Muscle of leg (tissue), 11 donors: ENCODE data around the gene RIPOR2. TPM values are rescaled to one million over a fixed set of nuclear protein-coding genes. Genes with fewer than 3 reads are reported as not detected.
"Not testable (repeated sequence)": the region's sequence is repeated elsewhere in the genome, so short reads cannot be mapped to it uniquely, and the experiment has no call there.

Experiments
- DNase-seq: peaks from one replicate; pipeline ENCODE4 v3.0.0; 2013
- H3K27ac ChIP-seq: one replicate; pipeline ENCODE4 v1.5.1; 2013; ENCODE audit warnings: mild to moderate bottlenecking, low read length, control low read depth
- H3K27me3 ChIP-seq: one replicate; pipeline ENCODE4 v1.6.1; 2013; ENCODE audit warnings: low read length; ENCODE audit not compliant: control insufficient read depth, insufficient read depth
- H3K36me3 ChIP-seq: one replicate; pipeline ENCODE4 v1.6.1; 2013; ENCODE audit warnings: low read length; ENCODE audit not compliant: control insufficient read depth, insufficient read depth
- H3K4me1 ChIP-seq: one replicate; pipeline ENCODE4 v1.6.1; 2013; ENCODE audit warnings: low read length; ENCODE audit not compliant: control insufficient read depth, insufficient read depth
- H3K4me3 ChIP-seq: one replicate; pipeline ENCODE4 v1.5.1; 2013; ENCODE audit warnings: low read length, control low read depth
- H3K9me3 ChIP-seq: replicated peaks from 2 replicates; pipeline ENCODE4 v1.6.1; 2013; ENCODE audit warnings: low read depth, low read length; ENCODE audit not compliant: control insufficient read depth
- WGBS: methylation state at CpG from one replicate; pipeline ENCODE4 v1.1.5; 2013; ENCODE audit warnings: missing lambda C conversion rate; ENCODE audit not compliant: insufficient coverage; 5-methylcytosine and 5-hydroxymethylcytosine counted together
- polyA plus RNA-seq, 8 donors: library from polyadenylated mRNA; unstranded; fragments of 120-200 nt; gene quantifications; one replicate each; pipeline versions ENCODE4 v1.2.1 to v1.2.3, GENCODE V29; 2013; ENCODE audit warnings: inconsistent platforms in 1 of 8, low replicate concordance in 1 of 8; ENCODE audit not compliant: insufficient read length in 8 of 8, insufficient read depth in 1 of 8
- total RNA-seq: library from RNA; stranded (reverse); fragments of 120-200 nt; gene quantifications from one replicate; pipeline ENCODE4 v1.2.4, GENCODE V29; 2013

Gene RIPOR2
- total and polyA plus RNA-seq, 9 donors: 17.5 to 32.0 (median 25.6) TPM

DNA sequence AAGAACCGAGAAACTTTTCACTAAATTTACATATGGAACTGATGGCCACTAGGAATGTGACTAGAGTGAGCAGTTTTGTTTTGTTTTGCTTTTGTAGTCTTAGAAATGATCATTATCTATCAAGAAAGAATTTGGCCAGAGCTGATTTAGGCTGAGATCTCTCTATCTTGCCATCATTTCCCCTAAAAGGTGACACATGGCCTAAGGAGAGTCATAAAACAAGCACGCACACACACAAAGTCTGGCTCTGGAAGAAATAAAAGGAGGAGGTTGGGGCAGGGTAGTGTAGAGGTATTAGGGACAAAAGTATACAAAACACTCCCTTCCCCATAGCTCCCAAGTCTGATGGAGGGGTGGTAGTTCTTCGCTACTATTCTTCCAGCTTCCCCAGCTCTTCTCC lies 56.4 kb downstream of the RIPOR2 start:
- H3K36me3 ChIP-seq: peaks cover under 1% of the 10 kb centered on the region
- no peak overlapping the region for H3K27ac ChIP-seq
- no CpG with 5 or more reads among the region's 3 CpGs for WGBS

DNA sequence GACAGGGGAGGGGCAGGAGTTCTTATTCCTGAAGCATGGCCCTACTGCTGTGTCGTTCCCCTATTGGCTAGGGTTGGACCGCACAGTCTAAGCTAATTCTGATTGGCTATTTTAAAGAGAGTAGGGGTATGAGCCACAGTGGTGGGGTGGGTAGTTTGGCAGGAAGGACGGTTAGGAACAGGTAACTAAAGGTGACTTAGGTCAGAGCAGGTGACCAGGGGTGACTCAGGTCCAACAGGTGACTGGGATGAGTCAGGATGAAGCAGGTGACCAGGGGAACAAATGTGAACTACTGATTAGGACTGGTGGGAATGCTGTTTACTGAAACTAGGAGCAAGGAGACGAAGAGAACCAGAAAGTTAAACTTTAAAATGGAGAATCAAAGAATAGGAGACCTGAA lies 58.0 kb downstream of the RIPOR2 start:
- not testable (repeated sequence) for H3K27me3 ChIP-seq, H3K4me1 ChIP-seq, H3K4me3 ChIP-seq, DNase-seq, H3K9me3 ChIP-seq, H3K27ac ChIP-seq
- H3K36me3 ChIP-seq: peaks cover 15% of the 10 kb centered on the region
- WGBS: 82% methylated on average over 3 of the region's 4 CpGs

More for the DNA sequence above, 56.4 kb downstream of the RIPOR2 start:
- Histone ChIP-seq H3K9me3 (peaks cover 4% of the 10 kb centered on the region), H3K4me3 (no peak overlapping the region), H3K4me1 (peaks cover 6% of the 10 kb centered on the region), H3K27me3 (no peaks in the 10 kb centered on the region)
- no peak for DNase-seq

DNA sequence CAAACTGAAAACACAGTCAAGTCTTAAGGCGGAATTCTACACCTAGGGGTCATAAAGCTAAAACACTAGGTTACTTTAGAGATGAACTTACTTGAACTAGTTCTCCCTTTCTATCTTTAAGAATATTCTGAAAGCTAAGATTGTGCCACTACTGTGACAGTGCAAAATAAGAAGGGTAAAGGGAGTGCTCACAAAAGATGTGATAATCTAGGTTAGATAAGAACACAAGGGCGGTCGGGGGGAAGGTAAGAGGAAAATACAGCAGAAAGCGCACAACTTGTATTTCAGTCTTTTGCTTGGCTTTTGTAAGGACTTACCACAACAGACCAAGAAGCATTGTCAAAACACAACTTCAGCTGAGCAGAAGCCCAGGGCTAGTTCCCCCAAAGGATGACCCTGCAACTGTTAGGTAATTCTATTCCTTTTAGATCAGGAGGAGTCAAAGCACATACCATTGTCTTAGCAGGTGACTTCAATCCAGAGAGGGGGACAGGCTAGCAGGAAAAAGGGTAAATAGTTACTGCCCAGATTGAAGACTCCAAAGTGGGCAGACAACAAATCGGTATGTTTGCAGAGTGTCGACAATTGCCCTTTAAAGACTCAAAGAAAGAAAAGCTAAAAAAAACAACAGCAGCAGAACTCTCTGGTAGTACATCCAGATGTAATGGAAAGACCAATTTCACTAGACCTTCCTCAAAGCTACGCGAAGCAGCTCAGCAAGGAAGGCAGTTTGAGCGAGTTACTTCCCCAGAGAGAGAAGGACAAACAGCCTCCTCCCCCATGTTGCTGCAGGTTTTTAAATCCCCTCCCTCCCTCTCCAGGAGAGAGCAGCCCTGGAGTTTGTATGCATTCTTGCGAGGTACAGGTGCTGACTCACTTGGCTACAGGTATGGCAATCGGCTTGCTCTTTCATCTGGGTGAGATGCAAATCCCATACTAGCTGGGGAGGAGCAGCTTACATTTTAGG lies 59.0 kb downstream of the RIPOR2 start:
- Histone ChIP-seq H3K9me3 (peaks cover 4% of the 10 kb centered on the region), H3K4me1 (peaks cover 6% of the 10 kb centered on the region), H3K4me3 (no peak overlapping the region), H3K27ac (no peak overlapping the region), H3K27me3 (no peaks in the 10 kb centered on the region), H3K36me3 (peaks cover 17% of the 10 kb centered on the region)
- DNase-seq: no peak
- 84% methylated on average over 7 of the region's 11 CpGs for WGBS

DNA sequence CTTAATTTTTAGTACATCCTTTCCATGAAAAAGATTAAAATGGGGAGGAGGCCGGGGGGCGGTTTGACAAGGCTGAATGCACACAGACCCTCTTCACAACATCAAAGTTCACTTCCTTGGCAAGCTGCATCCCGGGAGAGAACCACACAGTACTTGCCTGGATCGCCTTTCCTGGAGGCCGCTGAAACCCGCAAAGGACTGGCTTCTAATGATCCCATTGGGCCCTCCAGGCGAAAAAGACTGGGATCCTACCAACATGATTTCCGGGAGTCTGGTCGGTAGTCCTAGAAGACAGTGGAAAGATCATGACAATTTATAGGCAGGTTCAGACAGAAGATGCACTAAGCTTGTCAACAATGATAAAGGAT lies 60.2 kb downstream of the RIPOR2 start:
- Histone ChIP-seq H3K36me3 (peaks cover 18% of the 10 kb centered on the region), H3K4me1 (peaks cover 6% of the 10 kb centered on the region), H3K4me3 (no peak overlapping the region), H3K9me3 (peaks cover 4% of the 10 kb centered on the region), H3K27me3 (no peaks in the 10 kb centered on the region), H3K27ac (peak overlapping the region; percentile 93)
- DNase-seq: peak; percentile 75
- 34% methylated on average over 7 of the region's 9 CpGs for WGBS

DNA sequence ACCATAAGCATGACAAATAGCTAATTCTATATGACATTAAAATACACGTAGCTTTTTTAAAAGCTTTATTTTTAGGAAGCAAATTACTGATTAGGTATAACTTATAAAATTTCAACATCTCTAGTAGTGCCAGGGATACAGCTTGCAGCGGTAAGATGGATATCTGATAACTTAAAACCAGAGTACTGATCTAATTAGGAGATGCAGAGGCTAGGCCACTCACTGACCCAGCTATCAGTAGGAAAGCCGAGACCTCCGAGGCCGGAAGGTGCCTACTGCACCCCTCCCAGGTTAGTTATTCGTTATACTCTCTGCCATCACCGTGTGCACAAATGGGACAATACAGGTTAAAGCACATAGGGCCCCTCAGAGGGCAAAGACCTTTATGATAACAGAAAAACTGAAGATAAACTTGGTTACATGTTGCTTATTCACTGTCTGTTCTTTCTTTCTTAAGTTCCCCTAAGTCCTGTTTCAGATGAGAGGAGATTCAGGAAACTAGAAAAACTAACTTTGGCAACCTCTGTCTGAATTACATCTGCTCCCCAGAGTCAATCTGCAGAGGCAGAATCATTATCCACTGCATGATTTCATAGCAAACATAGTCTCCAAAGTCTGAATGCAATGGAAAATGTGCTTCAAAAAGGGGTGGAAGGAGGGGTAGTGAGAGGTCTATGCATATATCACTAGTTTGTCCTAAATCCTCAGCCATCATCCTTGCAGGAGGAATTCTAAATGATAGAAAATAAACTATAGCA lies 60.8 kb downstream of the RIPOR2 start:
- WGBS: 48% methylated on average over 3 of the region's 7 CpGs
- Histone ChIP-seq H3K27me3 (no peaks in the 10 kb centered on the region), H3K9me3 (peaks cover 4% of the 10 kb centered on the region), H3K4me1 (peaks cover 6% of the 10 kb centered on the region), H3K27ac (peak overlapping the region; percentile 93), H3K36me3 (peaks cover 20% of the 10 kb centered on the region), H3K4me3 (no peak overlapping the region)
- DNase-seq: peak; percentile 97

DNA sequence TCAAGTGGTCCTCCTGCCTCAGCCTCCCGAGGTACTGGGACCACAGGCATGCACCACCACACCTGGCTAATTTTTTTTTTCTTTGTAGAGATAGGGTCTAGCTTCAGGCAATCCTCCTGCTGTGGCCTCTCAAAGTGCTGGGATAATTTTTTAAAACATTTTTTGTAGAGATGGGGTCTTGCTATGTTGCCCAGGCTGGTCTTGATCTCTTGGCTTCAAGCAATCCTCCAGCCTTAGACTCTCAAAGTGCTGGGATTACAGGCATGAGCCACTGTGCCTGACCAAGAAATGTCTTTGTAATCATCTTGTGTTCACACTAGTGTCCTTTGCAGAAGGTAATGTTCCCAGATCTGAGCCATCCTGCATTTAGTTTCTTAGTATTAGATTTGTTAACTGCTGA lies 61.6 kb downstream of the RIPOR2 start:
- H3K9me3 ChIP-seq: peaks cover 4% of the 10 kb centered on the region
- WGBS: no CpG with 5 or more reads among the region's 1 CpG
- H3K27me3 ChIP-seq: no peaks in the 10 kb centered on the region
- peaks cover 6% of the 10 kb centered on the region for H3K4me1 ChIP-seq
- H3K4me3 ChIP-seq: no peak overlapping the region
- no peak for DNase-seq
- peak overlapping the region; percentile 89 for H3K27ac ChIP-seq
- peaks cover 20% of the 10 kb centered on the region for H3K36me3 ChIP-seq

DNA sequence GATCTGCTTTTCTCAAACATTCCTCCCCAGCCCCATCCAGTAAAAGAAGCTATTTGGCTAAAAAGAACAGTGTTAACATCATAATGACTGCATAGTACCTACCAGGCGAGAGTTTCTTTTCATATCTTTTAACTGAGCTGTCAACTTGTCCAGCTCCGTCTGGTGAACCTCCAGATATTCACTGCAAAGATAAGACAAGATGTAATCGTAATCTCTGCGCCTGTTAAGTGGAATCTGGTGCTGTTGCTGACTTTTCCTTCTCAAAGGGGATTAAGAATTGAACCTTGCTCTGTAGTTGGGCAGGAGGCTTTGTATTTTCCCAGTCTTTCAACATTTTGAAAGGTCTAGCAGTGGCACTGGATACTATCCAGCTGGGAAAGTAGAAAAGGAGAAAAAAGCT lies 63.0 kb downstream of the RIPOR2 start:
- Histone ChIP-seq H3K27me3 (no peaks in the 10 kb centered on the region), H3K9me3 (peaks cover 3% of the 10 kb centered on the region), H3K4me3 (no peak overlapping the region), H3K27ac (no peak overlapping the region), H3K4me1 (peaks cover 6% of the 10 kb centered on the region), H3K36me3 (peaks cover 28% of the 10 kb centered on the region)
- no CpG with 5 or more reads among the region's 4 CpGs for WGBS
- DNase-seq: no peak

DNA sequence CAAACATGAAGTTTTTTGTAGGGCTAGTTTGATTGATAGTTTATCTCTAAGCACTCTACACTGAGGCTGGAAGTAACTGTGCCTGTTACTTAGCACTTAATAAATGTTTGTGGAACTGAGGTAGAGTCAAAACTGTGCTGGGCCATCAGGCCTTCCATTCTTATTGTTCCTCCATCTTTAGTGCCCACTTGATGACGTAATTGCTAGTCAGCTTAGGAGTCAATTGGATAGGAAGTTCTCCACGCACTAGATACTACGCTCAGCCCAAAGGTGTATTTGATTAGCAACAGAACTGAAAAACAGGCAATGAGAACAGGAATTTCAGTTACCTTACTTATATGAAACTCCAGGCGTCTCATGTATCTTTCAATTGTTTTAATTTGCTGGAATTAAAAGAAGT lies 67.0 kb downstream of the RIPOR2 start:
- peaks cover 31% of the 10 kb centered on the region for H3K36me3 ChIP-seq
- H3K27me3 ChIP-seq: no peaks in the 10 kb centered on the region
- no peak overlapping the region for H3K4me3 ChIP-seq
- peaks cover 4% of the 10 kb centered on the region for H3K4me1 ChIP-seq
- no peaks in the 10 kb centered on the region for H3K9me3 ChIP-seq
- H3K27ac ChIP-seq: no peak overlapping the region
- no CpG with 5 or more reads among the region's 4 CpGs for WGBS
- no peak for DNase-seq

DNA sequence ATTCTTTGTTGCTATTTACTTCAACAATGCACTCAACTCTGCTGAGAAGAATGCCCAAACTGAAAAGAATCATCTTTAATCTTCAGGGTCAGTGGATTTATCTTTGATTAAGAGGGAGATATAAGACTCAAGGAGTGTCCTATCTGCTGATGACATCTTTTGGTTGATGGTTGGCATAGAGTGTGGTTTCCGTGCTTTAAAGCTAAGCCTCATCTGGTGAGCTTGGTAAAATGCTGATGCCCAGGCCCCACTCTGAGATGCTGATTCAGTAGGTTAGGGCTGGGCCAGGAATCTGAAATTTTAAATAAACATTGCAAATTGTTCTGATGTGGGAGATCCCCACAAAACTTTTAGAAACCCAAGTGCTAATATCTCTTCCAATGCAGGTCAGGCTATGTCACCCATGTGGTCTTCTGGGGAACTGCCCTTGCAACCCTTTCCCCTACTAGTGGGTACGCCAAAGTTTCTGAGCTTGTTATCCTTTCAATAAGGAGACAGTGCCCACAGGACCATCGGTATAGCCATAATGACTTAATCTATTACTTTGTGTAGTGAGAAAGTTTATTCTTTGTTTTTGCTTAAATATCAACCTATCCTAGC lies 68.6 kb downstream of the RIPOR2 start:
- no peak for DNase-seq
- H3K9me3 ChIP-seq: no peaks in the 10 kb centered on the region
- no peaks in the 10 kb centered on the region for H3K27me3 ChIP-seq
- H3K36me3 ChIP-seq: peaks cover 30% of the 10 kb centered on the region
- H3K4me3 ChIP-seq: no peak overlapping the region
- H3K27ac ChIP-seq: no peak overlapping the region
- H3K4me1 ChIP-seq: peaks cover 4% of the 10 kb centered on the region
- no CpG with 5 or more reads among the region's 3 CpGs for WGBS

DNA sequence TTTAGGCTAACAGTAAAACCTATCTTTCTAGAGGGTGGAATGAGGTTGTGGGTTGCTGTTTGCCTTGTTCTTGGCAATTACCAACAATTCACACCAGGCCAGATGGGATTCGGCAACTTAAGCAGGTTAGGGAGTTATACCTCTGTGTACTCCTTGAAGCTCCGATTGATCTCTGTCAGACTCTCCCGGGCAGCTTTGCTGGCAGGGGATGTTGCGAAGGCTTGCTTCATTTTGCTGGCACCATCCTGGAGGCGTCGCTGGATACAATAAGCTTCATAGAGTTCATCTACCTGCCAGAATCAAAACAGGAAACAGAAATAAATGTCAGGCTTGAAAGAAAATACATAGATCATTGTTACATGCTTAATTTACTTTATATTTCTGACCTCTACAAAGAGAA lies 70.6 kb downstream of the RIPOR2 start:
- no peak overlapping the region for H3K27ac ChIP-seq
- no peak overlapping the region for H3K4me3 ChIP-seq
- H3K9me3 ChIP-seq: no peaks in the 10 kb centered on the region
- H3K27me3 ChIP-seq: no peaks in the 10 kb centered on the region
- H3K36me3 ChIP-seq: peaks cover 36% of the 10 kb centered on the region
- H3K4me1 ChIP-seq: peaks cover 4% of the 10 kb centered on the region
- no peak for DNase-seq
- WGBS: 60% methylated on average over 1 of the region's 6 CpGs
